ENCODE measurements around the gene EFEMP2. TPM values are rescaled to one million over a fixed set of nuclear protein-coding genes. Genes with fewer than 3 reads are reported as not detected.

Gene EFEMP2
- total and polyA plus RNA-seq, 8 donors, result 21.0 to 37.9 (median 28.9) TPM

DNA sequence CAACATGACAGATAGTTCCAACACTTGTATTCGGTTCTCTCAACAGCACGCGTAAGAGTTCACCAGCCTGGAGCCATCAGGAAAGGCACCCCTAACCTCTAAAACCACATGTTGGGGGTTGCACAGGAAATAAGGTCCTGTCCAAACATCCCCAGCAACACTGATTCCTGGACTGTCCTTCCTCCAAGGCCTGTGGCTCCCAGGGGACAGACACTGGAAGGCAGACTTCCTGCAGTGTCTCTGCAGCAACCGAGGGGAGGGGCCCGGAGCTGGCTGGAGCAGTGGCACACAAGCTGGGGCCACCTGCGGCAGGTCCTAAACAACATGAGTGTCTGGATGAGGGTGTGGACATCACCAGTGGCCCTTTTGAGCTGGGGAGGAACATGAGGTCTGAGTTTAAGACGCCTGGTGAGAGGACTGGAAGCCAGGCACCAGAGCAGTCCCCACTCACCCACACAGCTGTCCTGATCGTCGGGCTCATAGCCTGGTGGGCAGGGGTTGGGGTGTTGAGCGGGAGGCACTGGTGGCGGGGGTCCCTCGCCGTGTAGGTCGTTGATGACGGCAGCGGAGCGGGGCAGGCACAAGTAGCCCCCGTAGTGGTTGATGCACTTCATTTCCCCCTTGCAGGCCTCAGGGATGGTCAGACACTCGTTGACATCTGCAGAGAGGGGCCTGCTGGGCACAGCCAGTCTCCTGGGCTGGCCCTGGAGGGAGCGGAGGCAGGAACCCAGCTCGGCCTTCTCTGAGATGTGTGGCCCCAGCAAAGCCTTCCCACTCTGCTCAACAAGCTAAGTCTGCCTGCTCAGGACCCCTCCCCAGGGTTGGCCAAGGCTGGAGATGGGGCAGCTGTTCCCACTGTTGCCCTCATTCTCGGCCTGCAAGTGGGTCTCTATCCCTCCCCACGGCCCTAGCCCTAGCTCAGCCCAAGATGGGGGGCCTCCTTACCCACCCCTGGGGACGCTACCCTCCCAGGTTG, 1.6 kb downstream of the EFEMP2 start:
- intact Hi-C loops (cut with DNase I; ENCODE audit: low total_unique reads), result no loop called here
- no peaks in the 10 kb centered on the region for H3K27me3 ChIP-seq
- 58 to 74% (median 73%) methylated on average over 11 to 24 of the region's 24 CpGs for WGBS, 5 donors
- peaks cover 34 to 58% (median 41%) of the 10 kb centered on the region in 4 donors for H3K4me1 ChIP-seq
- peak overlapping the region; percentile 60 to 63 (median 62) for H3K4me3 ChIP-seq
- peak overlapping the region in 4 of 5 donors; percentile 85 to 91 (median 88) for H3K27ac ChIP-seq
- H3K36me3 ChIP-seq, result peaks cover 2 to 48% (median 36%) of the 10 kb centered on the region in 4 donors
- peak in 1 of 2 donors; percentile 53 for DNase-seq
- TF ChIP-seq, protein P1, sequence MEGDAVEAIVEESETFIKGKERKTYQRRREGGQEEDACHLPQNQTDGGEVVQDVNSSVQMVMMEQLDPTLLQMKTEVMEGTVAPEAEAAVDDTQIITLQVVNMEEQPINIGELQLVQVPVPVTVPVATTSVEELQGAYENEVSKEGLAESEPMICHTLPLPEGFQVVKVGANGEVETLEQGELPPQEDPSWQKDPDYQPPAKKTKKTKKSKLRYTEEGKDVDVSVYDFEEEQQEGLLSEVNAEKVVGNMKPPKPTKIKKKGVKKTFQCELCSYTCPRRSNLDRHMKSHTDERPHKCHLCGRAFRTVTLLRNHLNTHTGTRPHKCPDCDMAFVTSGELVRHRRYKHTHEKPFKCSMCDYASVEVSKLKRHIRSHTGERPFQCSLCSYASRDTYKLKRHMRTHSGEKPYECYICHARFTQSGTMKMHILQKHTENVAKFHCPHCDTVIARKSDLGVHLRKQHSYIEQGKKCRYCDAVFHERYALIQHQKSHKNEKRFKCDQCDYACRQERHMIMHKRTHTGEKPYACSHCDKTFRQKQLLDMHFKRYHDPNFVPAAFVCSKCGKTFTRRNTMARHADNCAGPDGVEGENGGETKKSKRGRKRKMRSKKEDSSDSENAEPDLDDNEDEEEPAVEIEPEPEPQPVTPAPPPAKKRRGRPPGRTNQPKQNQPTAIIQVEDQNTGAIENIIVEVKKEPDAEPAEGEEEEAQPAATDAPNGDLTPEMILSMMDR (IDR thresholded peaks at IDR 0.05), result no peak
- no peak for TF ChIP-seq EP300 (IDR thresholded peaks at IDR 0.05)
- no peak for TF ChIP-seq POLR2AphosphoS5 (IDR thresholded peaks at IDR 0.05)
- no peak for TF ChIP-seq POLR2A (IDR thresholded peaks at IDR 0.05)
- H3K9me3 ChIP-seq, result no peaks in the 10 kb centered on the region

DNA sequence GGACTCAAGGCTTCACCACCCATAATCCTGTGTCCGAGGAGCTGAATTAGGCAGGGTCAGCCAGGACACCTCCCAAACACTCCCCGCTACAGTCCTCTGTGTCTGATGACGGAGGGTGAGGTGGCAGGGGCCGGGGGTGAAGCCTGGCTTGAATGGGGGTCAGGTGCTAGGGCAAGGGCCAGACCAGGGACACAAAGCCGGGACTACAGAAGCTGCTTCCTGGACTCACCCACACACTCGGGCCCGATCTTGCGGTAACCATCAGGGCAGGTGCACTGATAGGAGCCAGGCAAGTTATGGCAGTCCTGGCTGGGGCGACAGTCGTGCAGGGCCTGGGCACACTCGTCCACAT, 2.3 kb downstream of the EFEMP2 start:
- Histone ChIP-seq H3K4me3 (no peak overlapping the region), H3K36me3 (peaks cover 9 to 55% (median 43%) of the 10 kb centered on the region in 4 donors), H3K27me3 (no peaks in the 10 kb centered on the region), H3K27ac (peak overlapping the region in 2 of 5 donors; percentile 90 to 91), H3K4me1 (peaks cover 34 to 58% (median 41%) of the 10 kb centered on the region in 4 donors), H3K9me3 (no peaks in the 10 kb centered on the region)
- intact Hi-C loops (cut with DNase I; ENCODE audit: low total_unique reads), result no loop called here
- WGBS, 5 donors, result 73 to 78% (median 76%) methylated on average over 11 of the region's 11 CpGs
- no peak for DNase-seq
- TF ChIP-seq POLR2A (IDR thresholded peaks at IDR 0.05) (no peak), EP300 (IDR thresholded peaks at IDR 0.05) (no peak), POLR2AphosphoS5 (IDR thresholded peaks at IDR 0.05) (no peak)
- TF ChIP-seq, protein P1 (IDR thresholded peaks at IDR 0.05), result no peak

DNA sequence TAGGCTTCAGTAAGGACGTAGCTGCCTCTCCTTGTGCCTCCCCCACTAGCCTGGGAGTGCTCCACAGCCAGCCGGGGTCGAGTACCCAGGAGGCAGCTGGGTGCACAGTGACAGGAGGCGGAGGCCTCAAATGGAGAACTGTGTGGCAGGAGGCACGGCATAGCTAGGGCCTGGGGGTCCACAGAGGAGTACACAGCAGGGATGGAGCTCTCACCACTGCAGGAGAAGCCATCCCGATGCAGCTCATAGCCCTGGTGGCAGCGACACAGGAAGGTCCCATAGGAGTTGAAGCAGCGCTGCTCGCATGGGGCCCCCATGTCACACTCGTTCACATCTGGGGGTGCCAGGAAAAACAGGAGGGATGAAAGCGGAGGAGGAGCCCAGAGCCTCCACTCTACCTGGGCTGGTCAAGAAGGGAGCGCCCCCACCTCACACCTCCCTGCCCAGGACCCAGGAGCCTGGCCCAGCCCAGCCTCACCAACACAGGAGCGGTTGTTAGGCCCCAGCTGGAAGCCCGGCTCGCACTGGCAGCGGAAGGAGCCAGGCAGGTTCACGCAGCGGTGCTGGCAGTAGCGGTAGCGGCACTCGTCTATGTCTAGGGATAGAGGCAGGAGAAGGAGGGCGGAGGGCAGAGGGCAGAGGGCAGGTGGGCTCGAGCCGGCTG, 2.8 kb downstream of the EFEMP2 start:
- H3K27me3 ChIP-seq, result no peaks in the 10 kb centered on the region
- H3K4me1 ChIP-seq, result peaks cover 34 to 58% (median 41%) of the 10 kb centered on the region in 4 donors
- no peak overlapping the region for H3K4me3 ChIP-seq
- peaks cover 14 to 60% (median 48%) of the 10 kb centered on the region in 4 donors for H3K36me3 ChIP-seq
- peak overlapping the region in 1 of 5 donors; percentile 91 for H3K27ac ChIP-seq
- WGBS, 5 donors, result 74 to 80% (median 79%) methylated on average over 23 to 24 of the region's 24 CpGs
- no peaks in the 10 kb centered on the region for H3K9me3 ChIP-seq
- intact Hi-C loops (cut with DNase I; ENCODE audit: low total_unique reads), result no loop called here
- TF ChIP-seq POLR2A (IDR thresholded peaks at IDR 0.05) (no peak), EP300 (IDR thresholded peaks at IDR 0.05) (no peak), POLR2AphosphoS5 (IDR thresholded peaks at IDR 0.05) (no peak)
- TF ChIP-seq, protein P1 (IDR thresholded peaks at IDR 0.05), result no peak
- no peak for DNase-seq

DNA sequence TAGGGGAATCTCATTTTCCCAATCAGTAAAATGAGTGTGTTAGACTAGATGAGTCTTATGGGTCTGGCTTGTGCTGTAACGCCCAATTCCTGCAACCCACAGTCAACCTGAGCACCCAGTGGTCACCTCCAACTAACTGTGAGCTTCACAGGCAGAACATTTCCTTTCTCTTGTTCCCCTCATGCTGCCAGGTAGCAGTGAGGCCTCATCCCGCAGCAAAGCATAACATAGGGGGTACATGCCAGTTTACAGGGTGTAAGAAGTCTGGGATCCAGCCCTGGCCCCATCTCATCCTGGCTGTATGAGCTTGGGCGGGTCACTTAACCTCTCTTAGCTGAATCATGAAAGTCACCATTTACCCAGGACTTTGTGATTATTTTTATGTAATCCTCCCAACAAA, 3.7 kb downstream of the EFEMP2 start:
- Histone ChIP-seq H3K4me1 (peaks cover 31 to 56% (median 38%) of the 10 kb centered on the region in 4 donors), H3K4me3 (no peak overlapping the region), H3K27me3 (no peaks in the 10 kb centered on the region), H3K27ac (peak overlapping the region in 2 of 5 donors; percentile 5 to 8), H3K36me3 (peaks cover 22 to 69% (median 57%) of the 10 kb centered on the region in 4 donors), H3K9me3 (no peaks in the 10 kb centered on the region)
- TF ChIP-seq, protein P1 (IDR thresholded peaks at IDR 0.05), result no peak
- TF ChIP-seq EP300 (IDR thresholded peaks at IDR 0.05) (no peak), POLR2AphosphoS5 (IDR thresholded peaks at IDR 0.05) (no peak), POLR2A (IDR thresholded peaks at IDR 0.05) (no peak)
- no peak for DNase-seq
- 73 to 90% (median 84%) methylated on average over 3 of the region's 3 CpGs for WGBS, 5 donors
- intact Hi-C loops (cut with DNase I; ENCODE audit: low total_unique reads), result no loop called here

All from stomach (tissue), 9 donors.